Kidney (tissue), 14 donors: ENCODE results near the gene DUSP8. TPM values are rescaled to one million over a fixed set of nuclear protein-coding genes. Genes with fewer than 3 reads are reported as not detected.

Experiments used
- DNase-seq, 5 donors: peaks; one replicate each; pipeline ENCODE4 v3.0.0-alpha.2; 2013 to 2020
- FAIRE-seq: peaks from 2 replicates; lab custom pipeline; 2012; peaks lifted over from hg19 to GRCh38; lab: Jason Lieb, UNC
- H3K27ac ChIP-seq, 2 donors: one replicate each; pipeline ENCODE4 v1.7.0; 2013; ENCODE audit warnings: low read depth in 2 of 2, low read length in 2 of 2, inconsistent platforms in 1 of 2
- H3K27me3 ChIP-seq: one replicate; pipeline ENCODE4 v1.7.1; 2013; ENCODE audit warnings: low read length, inconsistent platforms; ENCODE audit not compliant: control insufficient read depth, insufficient read depth
- H3K36me3 ChIP-seq, 3 donors: one replicate each; pipeline versions ENCODE4 v1.7.0 to v1.7.1; 2013; ENCODE audit warnings: low read length in 3 of 3, control low read depth in 1 of 3, inconsistent platforms in 1 of 3; ENCODE audit not compliant: insufficient read depth in 3 of 3, control insufficient read depth in 2 of 3
- H3K4me1 ChIP-seq, 3 donors: one replicate each; pipeline versions ENCODE4 v1.7.0 to v1.7.1; 2013; ENCODE audit warnings: low read length in 3 of 3, inconsistent platforms in 1 of 3, low read depth in 1 of 3; ENCODE audit not compliant: control insufficient read depth in 2 of 3, insufficient read depth in 2 of 3
- H3K4me3 ChIP-seq, 3 donors: one replicate each; pipeline versions ENCODE4 v1.7.0 to v1.8.1; 2013; ENCODE audit warnings: low read length in 3 of 3, control low read depth in 1 of 3, inconsistent platforms in 1 of 3
- H3K9ac ChIP-seq, 3 donors: one replicate each; pipeline versions ENCODE4 v1.7.0 to v1.7.1; 2013; ENCODE audit warnings: low read length in 3 of 3, control low read depth in 1 of 3, inconsistent platforms in 1 of 3
- H3K9me3 ChIP-seq, 3 donors: one replicate each; pipeline versions ENCODE4 v1.7.0 to v1.7.1; 2013; ENCODE audit warnings: low read length in 3 of 3, control low read depth in 1 of 3, inconsistent platforms in 1 of 3; ENCODE audit not compliant: control insufficient read depth in 2 of 3, insufficient read depth in 1 of 3
- CTCF ChIP-seq: IDR thresholded peaks from 3 replicates; pipeline ENCODE4 v1.5.1; 2012; ENCODE audit warnings: mild to moderate bottlenecking, moderate library complexity, borderline replicate concordance; ENCODE audit not compliant: insufficient read depth; ENCODE audit errors: extremely low read depth
- intact Hi-C: fragments of 100-400 bp; cut with DNase I; formaldehyde crosslinking; loops from one replicate; pipeline ENCODE4 v1.11.1; 2022
- polyA plus RNA-seq: library from polyadenylated mRNA; stranded (reverse); fragments of 350-450 nt; fragmentation: Illumina TruSeq; extraction: RNeasy Lipid Tissue Mini Kit (QIAGEN cat#74804); gene quantifications from one replicate; pipeline ENCODE4 v1.2.3, GENCODE V29; 2014; ENCODE audit warnings: low read depth, low replicate concordance; ENCODE audit not compliant: insufficient read depth
- total RNA-seq: library from RNA; stranded (reverse); fragmentation: NEBNext Ultra II Directional; extraction: Animal tissue kit (Norgen Biotek cat#: 25700); gene quantifications from one replicate; pipeline ENCODE4 v1.2.1, GENCODE V29; 2021
- donor health status: control.
- donor health status: control.
- donor health status: control.
- donor health status: control.
- donor health status: control.
- donor health status: DM: yes; HTN: yes; CAD: no.
- donor health status: Normal renal cell carcinoma (clear cell type).

The DUSP8 gene
- total and polyA plus RNA-seq, 2 donors from 2014 or later, result 1.9 to 9.1 TPM

- H3K27me3 ChIP-seq, result no peaks in the 10 kb centered on the region
- no peak overlapping the region for H3K4me3 ChIP-seq
- peaks cover 0 to 21% (median 3%) of the 10 kb centered on the region in 3 donors for H3K4me1 ChIP-seq
- H3K9ac ChIP-seq, result peak overlapping the region in 1 of 3 donors; percentile 69
- TF ChIP-seq CTCF, result no peak
- intact Hi-C loops, result no loop called here
- no peaks in the 10 kb centered on the region for H3K9me3 ChIP-seq
- peak overlapping the region; percentile 78 to 89 for H3K27ac ChIP-seq
- H3K36me3 ChIP-seq, result no peaks in the 10 kb centered on the region
- FAIRE-seq, result no peak
- peak in 2 of 5 donors; percentile 51 to 69 for DNase-seq
These were observed 14.8 kb downstream of the DUSP8 start for GRCh38 chr11:1557051-1557884.

- FAIRE-seq, result no peak
- intact Hi-C loops, result no loop called here
- H3K27ac ChIP-seq, result no peak overlapping the region
These were observed 15.7 kb downstream of the DUSP8 start for GRCh38 chr11:1556278-1556902.

GRCh38 chr11:1555713-1556153 lies 16.3 kb downstream of the DUSP8 start:
- Histone ChIP-seq H3K27ac (no peak overlapping the region), H3K4me1 (peaks cover 0 to 21% (median 3%) of the 10 kb centered on the region in 3 donors), H3K4me3 (no peak overlapping the region), H3K9me3 (no peaks in the 10 kb centered on the region), H3K27me3 (no peaks in the 10 kb centered on the region), H3K9ac (no peak overlapping the region), H3K36me3 (no peaks in the 10 kb centered on the region)
- intact Hi-C loops, result no loop called here
- DNase-seq (peak in 1 of 5 donors; percentile 37), FAIRE-seq (no peak)
- no peak for TF ChIP-seq CTCF

More at GRCh38 chr11:1556278-1556902, 15.7 kb downstream of the DUSP8 start:
- TF ChIP-seq CTCF, result no peak
- Histone ChIP-seq H3K4me3 (no peak overlapping the region), H3K9me3 (no peaks in the 10 kb centered on the region), H3K36me3 (no peaks in the 10 kb centered on the region), H3K27me3 (no peaks in the 10 kb centered on the region), H3K4me1 (peaks cover 0 to 21% (median 3%) of the 10 kb centered on the region in 3 donors), H3K9ac (no peak overlapping the region)
- DNase-seq, result peak in 1 of 5 donors; percentile 44
